IMR-90 (cell line): ENCODE measurements around the gene TMEM256. TPM values are rescaled to one million over a fixed set of nuclear protein-coding genes. Genes with fewer than 3 reads are reported as not detected.

Experiments
- ATAC-seq: fragments of 200-7000 bp; cut with Tn5 transposase; 2 replicates; pipeline ENCODE4 v1.9.1; 2020; ENCODE audit warnings: low read depth, mild to moderate bottlenecking, moderate library complexity
- BruUV-seq: library from RNA; stranded (reverse); fragments of 400-500 nt; replicated peaks from 2 replicates; lab custom pipeline; 2021; lab: Mats Ljungman, UMichigan
- CTCF ChIA-PET: fragments of 300-600 bp; formaldehyde crosslinking; extraction: SDS; loops from one replicate; lab custom pipeline; 2021; ENCODE audit warnings: antibody characterized with exemption; lab: Yijun Ruan, JAX
- POLR2A ChIA-PET: fragments of 300-600 bp; sonication (Branson Sonifier 250); formaldehyde crosslinking; loops from one replicate; lab custom pipeline; 2022; ENCODE audit warnings: antibody characterized with exemption; ENCODE audit not compliant: unreplicated experiment; lab: Charles Lee
- DNase-seq: peaks from one replicate; pipeline ENCODE4 v3.0.0; 2013
- H2AFZ ChIP-seq: replicated peaks from 2 replicates; pipeline ENCODE3; 2013; ENCODE audit warnings: low read length, mild to moderate bottlenecking; ENCODE audit not compliant: poor library complexity
- H2AK5ac ChIP-seq: 2 replicates; pipeline ENCODE4 v1.6.1; 2013; ENCODE audit warnings: low read depth, low read length, inconsistent platforms
- H2AK9ac ChIP-seq: replicated peaks from 2 replicates; pipeline ENCODE3; 2013; ENCODE audit warnings: mild to moderate bottlenecking, low read depth, low read length, moderate library complexity; ENCODE audit not compliant: poor library complexity
- H2BK120ac ChIP-seq: 2 replicates; pipeline ENCODE4 v1.6.1; 2013; ENCODE audit warnings: low read depth, low read length, inconsistent platforms
- H2BK15ac ChIP-seq: 3 replicates; pipeline ENCODE4 v1.6.1; 2013; ENCODE audit warnings: low read depth, low read length, inconsistent platforms
- H2BK20ac ChIP-seq: 2 replicates; pipeline ENCODE4 v1.6.1; 2013; ENCODE audit warnings: low read depth, mild to moderate bottlenecking, inconsistent platforms, low read length, moderate library complexity
- H2BK5ac ChIP-seq: 2 replicates; pipeline ENCODE4 v1.6.1; 2013; ENCODE audit warnings: mild to moderate bottlenecking, low read depth, low read length, inconsistent platforms; ENCODE audit not compliant: poor library complexity, severe bottlenecking
- H3K14ac ChIP-seq: replicated peaks from 2 replicates; pipeline ENCODE4 v1.6.1; 2013; ENCODE audit warnings: low read depth, low read length, inconsistent platforms
- H3K18ac ChIP-seq: 2 replicates; pipeline ENCODE4 v1.6.1; 2013; ENCODE audit warnings: low read depth, low read length, control low read depth
- H3K23ac ChIP-seq: 2 replicates; pipeline ENCODE4 v1.6.1; 2013; ENCODE audit warnings: low read depth, low read length, inconsistent platforms
- H3K27ac ChIP-seq: 2 replicates; pipeline ENCODE4 v1.5.1; 2013; ENCODE audit warnings: mild to moderate bottlenecking, control low read depth, low read length; ENCODE audit not compliant: insufficient read depth
- H3K27me3 ChIP-seq: 2 replicates; pipeline ENCODE4 v1.6.1; 2013; ENCODE audit warnings: low read length; ENCODE audit not compliant: control insufficient read depth, insufficient read depth
- H3K36me3 ChIP-seq: 2 replicates; pipeline ENCODE4 v1.6.1; 2013; ENCODE audit warnings: low read length, mixed read lengths; ENCODE audit not compliant: control insufficient read depth, insufficient read depth
- H3K4ac ChIP-seq: 2 replicates; pipeline ENCODE4 v1.6.1; 2013; ENCODE audit warnings: low read depth, low read length, inconsistent platforms
- H3K4me1 ChIP-seq: 2 replicates; pipeline ENCODE4 v1.6.1; 2013; ENCODE audit warnings: low read length, mixed read lengths; ENCODE audit not compliant: control insufficient read depth, insufficient read depth
- H3K4me2 ChIP-seq: 2 replicates; pipeline ENCODE4 v1.6.1; 2013; ENCODE audit warnings: low read depth, mild to moderate bottlenecking, control low read depth, low read length, moderate library complexity
- H3K4me3 ChIP-seq: 2 replicates; pipeline ENCODE4 v1.5.1; 2013; ENCODE audit warnings: low read depth, mild to moderate bottlenecking, control low read depth, low read length, moderate library complexity; ENCODE audit not compliant: insufficient read depth
- H3K56ac ChIP-seq: 2 replicates; pipeline ENCODE4 v1.6.1; 2013; ENCODE audit warnings: low read length, inconsistent platforms; ENCODE audit not compliant: insufficient read depth; ENCODE audit errors: extremely low read depth
- H3K79me1 ChIP-seq, 2 experiments: 2 replicates each; pipeline ENCODE4 v1.6.1; 2013; ENCODE audit warnings: low read length in 2 of 2, inconsistent platforms in 1 of 2, low read depth in 1 of 2
- H3K9ac ChIP-seq: 2 replicates; pipeline ENCODE4 v1.6.1; 2013; ENCODE audit warnings: low read depth, low read length, control low read depth
- H3K9me1 ChIP-seq: 2 replicates; pipeline ENCODE4 v1.6.1; 2013; ENCODE audit warnings: low read length, inconsistent platforms; ENCODE audit not compliant: insufficient read depth
- H3K9me3 ChIP-seq: 2 replicates; pipeline ENCODE4 v1.6.1; 2013; ENCODE audit warnings: low read length; ENCODE audit not compliant: control insufficient read depth, insufficient read depth
- H4K20me1 ChIP-seq: 2 replicates; pipeline ENCODE4 v1.6.1; 2013; ENCODE audit warnings: low read length, inconsistent platforms; ENCODE audit not compliant: insufficient read depth
- H4K5ac ChIP-seq: 2 replicates; pipeline ENCODE4 v1.6.1; 2013; ENCODE audit warnings: mild to moderate bottlenecking, low read depth, low read length, control low read depth
- H4K8ac ChIP-seq, 2 experiments: 2 replicates each; pipeline ENCODE4 v1.6.1; 2013; ENCODE audit warnings: low read depth in 2 of 2, low read length in 2 of 2, control low read depth in 1 of 2, inconsistent platforms in 1 of 2
- H4K91ac ChIP-seq: 2 replicates; pipeline ENCODE4 v1.6.1; 2013; ENCODE audit warnings: low read depth, low read length, inconsistent platforms; ENCODE audit not compliant: insufficient read depth
- BHLHE40 ChIP-seq: fragments of 150-350 bp; IDR thresholded peaks from 2 replicates; pipeline ENCODE4 v1.6.1; 2016; ENCODE audit warnings: mild to moderate bottlenecking, low read depth, low read length
- CTCF ChIP-seq: conservative IDR thresholded peaks from 2 replicates; pipeline ENCODE4 v1.5.1; 2012; ENCODE audit warnings: mild to moderate bottlenecking, low read depth, low read length, improper control_type of control experiment
- ELK1 ChIP-seq: fragments of 150-350 bp; IDR thresholded peaks from 2 replicates; pipeline ENCODE4 v1.6.1; 2016; ENCODE audit warnings: low read depth, mild to moderate bottlenecking, low read length, moderate library complexity, borderline replicate concordance
- MAFK ChIP-seq: IDR thresholded peaks from 2 replicates; pipeline ENCODE4 v1.6.1; 2012; ENCODE audit warnings: low read depth, low read length, improper control_type of control experiment
- MAZ ChIP-seq: IDR thresholded peaks from 2 replicates; pipeline ENCODE4 v1.6.1; 2012; ENCODE audit warnings: low read depth, mild to moderate bottlenecking, low read length, improper control_type of control experiment, moderate library complexity, borderline replicate concordance
- MXI1 ChIP-seq: IDR thresholded peaks from 2 replicates; pipeline ENCODE4 v1.6.1; 2012; ENCODE audit warnings: low read depth, mild to moderate bottlenecking, low read length, moderate library complexity, borderline replicate concordance
- NFE2L2 ChIP-seq: fragments of 150-350 bp; IDR thresholded peaks from 2 replicates; pipeline ENCODE4 v1.6.1; 2016; ENCODE audit warnings: low read depth, mild to moderate bottlenecking, low read length
- RAD21 ChIP-seq: IDR thresholded peaks from 2 replicates; pipeline ENCODE4 v1.6.1; 2012; ENCODE audit warnings: low read length, improper control_type of control experiment
- SMC3 ChIP-seq: fragments of 150-350 bp; IDR thresholded peaks from 2 replicates; pipeline ENCODE4 v1.6.1; 2016; ENCODE audit warnings: low read depth, mild to moderate bottlenecking, antibody characterized with exemption, low read length, moderate library complexity
- WGBS, 2 experiments: methylation state at CpG; one replicate each; pipeline versions ENCODE4 v1.1.5 to v1.1.7; 2013; ENCODE audit warnings: missing lambda C conversion rate in 2 of 2; ENCODE audit not compliant: insufficient read length in 1 of 2; ENCODE audit errors: extremely low coverage in 2 of 2; 5-methylcytosine and 5-hydroxymethylcytosine counted together
- dilution Hi-C: fragments of 300-500 bp; cut with HindIII; formaldehyde crosslinking; loops from one replicate; pipeline ENCODE4 v1.14.3; 2018; ENCODE audit warnings: low sequenced_read_pairs; ENCODE audit not compliant: unreplicated experiment
- in situ Hi-C: fragments of 300-500 bp; cut with MboI; formaldehyde crosslinking; loops from 3 replicates; pipeline ENCODE4 v1.14.3; 2019; ENCODE audit warnings: low sequenced_read_pairs, inconsistent platforms, mixed read lengths
- intact Hi-C: fragments of 100-400 bp; cut with micrococcal nuclease; formaldehyde crosslinking; loops from 2 replicates; pipeline ENCODE4 v1.10.0; 2022
- polyA plus RNA-seq, 3 experiments: library from polyadenylated mRNA; depleted of rRNA; stranded (reverse); fragments of >200 nt; gene quantifications; 2 replicates each; pipeline ENCODE4 v1.2.3, GENCODE V29; 2012; ENCODE audit warnings: low replicate concordance in 1 of 3
- total RNA-seq: library from RNA; depleted of rRNA; stranded (reverse); fragments of >200 nt; gene quantifications from 2 replicates; pipeline ENCODE4 v1.2.3, GENCODE V29; 2012
- TF ChIP-seq, protein P1 (sequence below): fragments of 150-350 bp; IDR thresholded peaks from 2 replicates; pipeline ENCODE4 v1.6.1; 2017; ENCODE audit warnings: mild to moderate bottlenecking, antibody characterized with exemption, low read length, low read depth

Gene TMEM256
- total and polyA plus RNA-seq, 2 of the 4 experiments (the other 2 are of a cell fraction) = 38.4 to 174 TPM

- TF ChIP-seq MAFK (no peak), NFE2L2 (no peak), CTCF (no peak), RAD21 (no peak), BHLHE40 (no peak), SMC3 (no peak), MAZ (no peak), MXI1 (no peak), ELK1 (no peak)
- TF ChIP-seq, protein P1, sequence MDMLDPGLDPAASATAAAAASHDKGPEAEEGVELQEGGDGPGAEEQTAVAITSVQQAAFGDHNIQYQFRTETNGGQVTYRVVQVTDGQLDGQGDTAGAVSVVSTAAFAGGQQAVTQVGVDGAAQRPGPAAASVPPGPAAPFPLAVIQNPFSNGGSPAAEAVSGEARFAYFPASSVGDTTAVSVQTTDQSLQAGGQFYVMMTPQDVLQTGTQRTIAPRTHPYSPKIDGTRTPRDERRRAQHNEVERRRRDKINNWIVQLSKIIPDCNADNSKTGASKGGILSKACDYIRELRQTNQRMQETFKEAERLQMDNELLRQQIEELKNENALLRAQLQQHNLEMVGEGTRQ = no peak
- H3K14ac ChIP-seq = no peak overlapping the region
- no peak overlapping the region for H3K4ac ChIP-seq
- no peak overlapping the region for H3K27ac ChIP-seq
- no peak overlapping the region for H2BK20ac ChIP-seq
- no peaks in the 10 kb centered on the region for H4K20me1 ChIP-seq
- no peak overlapping the region for H3K56ac ChIP-seq
- no peak overlapping the region for H4K5ac ChIP-seq
- H3K9ac ChIP-seq = no peak overlapping the region
- no peaks in the 10 kb centered on the region for H3K4me1 ChIP-seq
- ChIA-PET POLR2A (no interaction called here), CTCF (no interaction called here)
- peaks cover 26% of the 10 kb centered on the region for H3K27me3 ChIP-seq
- no peak overlapping the region for H4K91ac ChIP-seq
- H3K36me3 ChIP-seq = no peaks in the 10 kb centered on the region
- H3K18ac ChIP-seq = no peak overlapping the region
- no peak overlapping the region for H4K8ac ChIP-seq
- H3K4me3 ChIP-seq = no peak overlapping the region
- no peak overlapping the region for H2BK5ac ChIP-seq
- no peaks in the 10 kb centered on the region for H3K79me1 ChIP-seq
- BruUV-seq = no TSS peak
- H3K4me2 ChIP-seq = no peak overlapping the region
- ATAC-seq = no peak
- H2BK15ac ChIP-seq = no peak overlapping the region
- H3K9me1 ChIP-seq = no peaks in the 10 kb centered on the region
- 17% methylated on average over 1 of the region's 5 CpGs; no CpG with 5 or more reads in 1 of the 2 experiments for WGBS, 2 experiments
- in situ Hi-C loops (no loop called here), intact Hi-C loops (no loop called here), dilution Hi-C loops (no loop called here)
- no peak overlapping the region for H2BK120ac ChIP-seq
- H2AFZ ChIP-seq = no peak overlapping the region
- no peak overlapping the region for H2AK5ac ChIP-seq
- peaks cover 2% of the 10 kb centered on the region; the same call in 1 of the 2 replicates for H3K9me3 ChIP-seq
- DNase-seq = no peak
- H3K23ac ChIP-seq = no peak overlapping the region
- no peak overlapping the region for H2AK9ac ChIP-seq
These were observed 34.1 kb downstream of the TMEM256 start for GRCh38 chr17:7369825-7370224.
